ENCODE results near the gene CEMIP2. TPM values are rescaled to one million over a fixed set of nuclear protein-coding genes. Genes with fewer than 3 reads are reported as not detected.
A peak's percentile ranks its signal among the peaks of the same experiment; 100 is the strongest.

Gene CEMIP2
- total and polyA plus RNA-seq, 2 of the 13 experiments (the other 11 are each of a cell fraction or from before 2014, with no cell fraction given) = 94.3 to 128 TPM

DNA sequence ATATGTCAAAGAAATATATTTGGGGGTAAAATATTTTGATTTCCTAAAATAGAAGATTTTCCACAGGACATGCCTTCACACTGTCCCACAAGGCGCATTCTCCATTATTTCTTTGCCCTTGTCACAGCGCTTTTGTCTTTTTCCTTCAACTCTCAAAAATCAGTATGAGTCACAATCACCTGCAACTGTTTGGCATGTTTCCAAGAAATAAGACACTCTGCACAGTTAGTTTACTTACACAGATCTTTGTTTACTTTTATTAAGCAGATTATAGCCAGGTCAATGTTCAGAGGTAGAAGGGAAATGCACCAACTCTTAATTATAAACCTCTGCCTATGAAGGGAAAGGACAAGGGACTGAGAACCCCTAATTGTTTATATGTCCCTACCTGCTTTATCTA, 9.5 kb downstream of the CEMIP2 start (continued):
- no peak for TF ChIP-seq ZBTB40 (IDR thresholded peaks at IDR 0.05)
- no peak for TF ChIP-seq ZBTB40 (CRISPR knock-in tag; IDR thresholded peaks at IDR 0.05)
- TF ChIP-seq KLF13 (CRISPR knock-in tag; IDR thresholded peaks at IDR 0.05) = no peak
- TF ChIP-seq, protein P1, sequence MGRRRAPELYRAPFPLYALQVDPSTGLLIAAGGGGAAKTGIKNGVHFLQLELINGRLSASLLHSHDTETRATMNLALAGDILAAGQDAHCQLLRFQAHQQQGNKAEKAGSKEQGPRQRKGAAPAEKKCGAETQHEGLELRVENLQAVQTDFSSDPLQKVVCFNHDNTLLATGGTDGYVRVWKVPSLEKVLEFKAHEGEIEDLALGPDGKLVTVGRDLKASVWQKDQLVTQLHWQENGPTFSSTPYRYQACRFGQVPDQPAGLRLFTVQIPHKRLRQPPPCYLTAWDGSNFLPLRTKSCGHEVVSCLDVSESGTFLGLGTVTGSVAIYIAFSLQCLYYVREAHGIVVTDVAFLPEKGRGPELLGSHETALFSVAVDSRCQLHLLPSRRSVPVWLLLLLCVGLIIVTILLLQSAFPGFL (CRISPR knock-in tag; IDR thresholded peaks at IDR 0.05) = no peak
- no peak for TF ChIP-seq ZNF780A (CRISPR knock-in tag; IDR thresholded peaks at IDR 0.05)
- peak; percentile 60; the same call in 1 of the 2 replicates for TF ChIP-seq FOXK2 (IDR thresholded peaks at IDR 0.05)
- no peak for TF ChIP-seq XBP1 (CRISPR knock-in tag; IDR thresholded peaks at IDR 0.05)
- TF ChIP-seq, protein P2, sequence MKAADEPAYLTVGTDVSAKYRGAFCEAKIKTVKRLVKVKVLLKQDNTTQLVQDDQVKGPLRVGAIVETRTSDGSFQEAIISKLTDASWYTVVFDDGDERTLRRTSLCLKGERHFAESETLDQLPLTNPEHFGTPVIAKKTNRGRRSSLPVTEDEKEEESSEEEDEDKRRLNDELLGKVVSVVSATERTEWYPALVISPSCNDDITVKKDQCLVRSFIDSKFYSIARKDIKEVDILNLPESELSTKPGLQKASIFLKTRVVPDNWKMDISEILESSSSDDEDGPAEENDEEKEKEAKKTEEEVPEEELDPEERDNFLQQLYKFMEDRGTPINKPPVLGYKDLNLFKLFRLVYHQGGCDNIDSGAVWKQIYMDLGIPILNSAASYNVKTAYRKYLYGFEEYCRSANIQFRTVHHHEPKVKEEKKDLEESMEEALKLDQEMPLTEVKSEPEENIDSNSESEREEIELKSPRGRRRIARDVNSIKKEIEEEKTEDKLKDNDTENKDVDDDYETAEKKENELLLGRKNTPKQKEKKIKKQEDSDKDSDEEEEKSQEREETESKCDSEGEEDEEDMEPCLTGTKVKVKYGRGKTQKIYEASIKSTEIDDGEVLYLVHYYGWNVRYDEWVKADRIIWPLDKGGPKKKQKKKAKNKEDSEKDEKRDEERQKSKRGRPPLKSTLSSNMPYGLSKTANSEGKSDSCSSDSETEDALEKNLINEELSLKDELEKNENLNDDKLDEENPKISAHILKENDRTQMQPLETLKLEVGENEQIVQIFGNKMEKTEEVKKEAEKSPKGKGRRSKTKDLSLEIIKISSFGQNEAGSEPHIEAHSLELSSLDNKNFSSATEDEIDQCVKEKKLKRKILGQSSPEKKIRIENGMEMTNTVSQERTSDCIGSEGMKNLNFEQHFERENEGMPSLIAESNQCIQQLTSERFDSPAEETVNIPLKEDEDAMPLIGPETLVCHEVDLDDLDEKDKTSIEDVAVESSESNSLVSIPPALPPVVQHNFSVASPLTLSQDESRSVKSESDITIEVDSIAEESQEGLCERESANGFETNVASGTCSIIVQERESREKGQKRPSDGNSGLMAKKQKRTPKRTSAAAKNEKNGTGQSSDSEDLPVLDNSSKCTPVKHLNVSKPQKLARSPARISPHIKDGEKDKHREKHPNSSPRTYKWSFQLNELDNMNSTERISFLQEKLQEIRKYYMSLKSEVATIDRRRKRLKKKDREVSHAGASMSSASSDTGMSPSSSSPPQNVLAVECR (CRISPR knock-in tag; IDR thresholded peaks at IDR 0.05; ENCODE audit: borderline replicate concordance) = no peak
- 0 out of 2 replicates have a peak, but pooled peaks have one; percentile 31 for TF ChIP-seq ESRRA (CRISPR knock-in tag; IDR thresholded peaks at IDR 0.05; ENCODE audit: low read depth)
- TF ChIP-seq IRF2 (CRISPR knock-in tag; IDR thresholded peaks at IDR 0.05) = peak; percentile 51; the same call in 1 of the 2 replicates
- TF ChIP-seq MIER3 (CRISPR knock-in tag; IDR thresholded peaks at IDR 0.05; ENCODE audit: borderline replicate concordance) = 0 out of 2 replicates have a peak, but pooled peaks have one; percentile 23
- peak; percentile 85; the same call in 1 of the 2 replicates for TF ChIP-seq FOSL1 (CRISPR knock-in tag; IDR thresholded peaks at IDR 0.05; ENCODE audit: borderline replicate concordance)
- no peak for TF ChIP-seq JDP2 (CRISPR knock-in tag; IDR thresholded peaks at IDR 0.05; ENCODE audit: borderline replicate concordance)
- 0 out of 2 replicates have a peak, but pooled peaks have one; percentile 74 for TF ChIP-seq KLF9 (CRISPR knock-in tag; IDR thresholded peaks at IDR 0.05; ENCODE audit: low read depth)
- TF ChIP-seq RARA (CRISPR knock-in tag; IDR thresholded peaks at IDR 0.05) = 0 out of 2 replicates have a peak, but pooled peaks have one; percentile 39
